Measurements from ENCODE around the gene KCNH2. TPM values are rescaled to one million over a fixed set of nuclear protein-coding genes. Genes with fewer than 3 reads are reported as not detected.

KCNH2 gene
- total RNA-seq, 1 donor from 2014 or later = 3.2 TPM

- ATAC-seq (no peak), DNase-seq (ENCODE audit: low spot score) (no peak)
- intact Hi-C loops (cut with DNase I) = no loop called here
These were observed 9.9 kb downstream of the KCNH2 start for GRCh38 chr7:150968056-150968733.

GRCh38 chr7:150967349-150967748 lies 10.8 kb downstream of the KCNH2 start:
- intact Hi-C loops (cut with DNase I) = no loop called here
- ATAC-seq (no peak), DNase-seq (ENCODE audit: low spot score) (no peak)

GRCh38 chr7:150966002-150966401 lies 12.1 kb downstream of the KCNH2 start:
- ATAC-seq (no peak), DNase-seq (ENCODE audit: low spot score) (no peak)
- intact Hi-C loops (cut with DNase I) = no loop called here

- intact Hi-C loops (cut with DNase I) = no loop called here
- DNase-seq (ENCODE audit: low spot score) = no peak
These were observed 12.8 kb downstream of the KCNH2 start for GRCh38 chr7:150965273-150965830.

GRCh38 chr7:150964593-150965111 lies 13.5 kb downstream of the KCNH2 start:
- intact Hi-C loops (cut with DNase I) = no loop called here
- ATAC-seq (no peak), DNase-seq (ENCODE audit: low spot score) (no peak)

More at GRCh38 chr7:150965273-150965830, 12.8 kb downstream of the KCNH2 start:
- no peak for ATAC-seq

GRCh38 chr7:150963707-150964559 lies 14.2 kb downstream of the KCNH2 start:
- no peak for DNase-seq (ENCODE audit: low spot score)
- ATAC-seq = no peak
- intact Hi-C loops (cut with DNase I) = no loop called here

GRCh38 chr7:150962553-150963399 lies 15.3 kb downstream of the KCNH2 start:
- intact Hi-C loops (cut with DNase I) = no loop called here

GRCh38 chr7:150962290-150962552 lies 15.9 kb downstream of the KCNH2 start:
- intact Hi-C loops (cut with DNase I) = no loop called here
- ATAC-seq (no peak), DNase-seq (ENCODE audit: low spot score) (no peak)

More at GRCh38 chr7:150962553-150963399, 15.3 kb downstream of the KCNH2 start:
- DNase-seq (ENCODE audit: low spot score) = no peak
- ATAC-seq = peak; percentile 74

GRCh38 chr7:150961510-150962289 lies 16.4 kb downstream of the KCNH2 start:
- DNase-seq (ENCODE audit: low spot score) = no peak
- intact Hi-C loops (cut with DNase I) = no loop called here

GRCh38 chr7:150959739-150960734 lies 18.1 kb downstream of the KCNH2 start:
- ATAC-seq = no peak
- intact Hi-C loops (cut with DNase I) = no loop called here

More at GRCh38 chr7:150961510-150962289, 16.4 kb downstream of the KCNH2 start:
- no peak for ATAC-seq

GRCh38 chr7:150959081-150959480 lies 19.0 kb downstream of the KCNH2 start:
- ATAC-seq = no peak
- DNase-seq (ENCODE audit: low spot score) = no peak
- intact Hi-C loops (cut with DNase I) = no loop called here

More at GRCh38 chr7:150959739-150960734, 18.1 kb downstream of the KCNH2 start:
- DNase-seq (ENCODE audit: low spot score) = no peak

GRCh38 chr7:150958597-150958996 lies 19.5 kb downstream of the KCNH2 start:
- ATAC-seq (no peak), DNase-seq (ENCODE audit: low spot score) (no peak)
- intact Hi-C loops (cut with DNase I) = no loop called here

- ATAC-seq (no peak), DNase-seq (ENCODE audit: low spot score) (no peak)
- intact Hi-C loops (cut with DNase I) = no loop called here
These were observed 20.0 kb downstream of the KCNH2 start for GRCh38 chr7:150958062-150958552.

- DNase-seq (ENCODE audit: low spot score) = no peak
- intact Hi-C loops (cut with DNase I) = no loop called here
- no peak for ATAC-seq
These were observed 20.7 kb downstream of the KCNH2 start for GRCh38 chr7:150957133-150958020.

GRCh38 chr7:150956395-150957132 lies 21.6 kb downstream of the KCNH2 start:
- intact Hi-C loops (cut with DNase I) = no loop called here
- ATAC-seq = no peak
- no peak for DNase-seq (ENCODE audit: low spot score)
